ENCODE results near the gene FGF10.

FGF10 gene

DNA sequence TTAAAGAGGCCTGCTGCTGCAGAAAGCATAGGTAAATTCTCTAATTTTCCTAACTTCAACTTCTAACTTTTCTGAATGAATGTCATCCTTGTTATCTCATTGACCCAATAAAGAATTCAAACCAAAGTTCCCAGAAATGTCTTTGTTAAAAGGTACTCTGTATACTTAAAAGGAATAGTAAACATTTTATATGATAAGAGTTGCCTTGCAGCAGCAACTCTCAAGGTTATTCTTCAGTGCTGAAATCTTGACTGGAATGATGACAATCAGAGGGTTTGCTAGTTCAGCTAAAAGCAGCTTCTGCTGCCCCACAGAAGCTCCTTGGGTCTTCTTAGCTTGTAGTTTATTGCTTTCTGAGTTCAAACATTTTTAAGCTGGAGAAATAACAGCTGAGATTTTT is 28.3 kb downstream of the FGF10 start:
- DNase-seq (ENCODE audit: extremely low spot score, insufficient read length, low read depth) (no peak), FAIRE-seq (no peak)

DNA sequence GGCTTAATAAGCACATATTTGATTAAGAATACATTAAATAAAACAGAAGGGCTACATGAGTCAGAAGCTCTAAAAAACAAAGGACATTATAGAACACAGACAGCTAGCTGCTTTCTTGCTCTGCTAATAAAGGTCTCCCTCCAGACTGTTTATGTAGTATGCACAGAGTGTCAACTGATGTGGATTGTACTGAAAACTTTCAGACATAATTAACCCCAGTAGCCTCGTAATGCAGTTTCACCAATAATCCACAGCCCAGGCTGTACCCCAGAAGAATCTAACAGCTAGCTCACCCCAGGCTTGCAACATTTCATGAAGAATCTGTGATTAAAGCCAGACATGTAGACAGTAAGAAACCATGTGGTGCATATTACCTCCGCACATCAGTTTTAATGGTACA is 30.8 kb downstream of the FGF10 start:
- FAIRE-seq = no peak

DNA sequence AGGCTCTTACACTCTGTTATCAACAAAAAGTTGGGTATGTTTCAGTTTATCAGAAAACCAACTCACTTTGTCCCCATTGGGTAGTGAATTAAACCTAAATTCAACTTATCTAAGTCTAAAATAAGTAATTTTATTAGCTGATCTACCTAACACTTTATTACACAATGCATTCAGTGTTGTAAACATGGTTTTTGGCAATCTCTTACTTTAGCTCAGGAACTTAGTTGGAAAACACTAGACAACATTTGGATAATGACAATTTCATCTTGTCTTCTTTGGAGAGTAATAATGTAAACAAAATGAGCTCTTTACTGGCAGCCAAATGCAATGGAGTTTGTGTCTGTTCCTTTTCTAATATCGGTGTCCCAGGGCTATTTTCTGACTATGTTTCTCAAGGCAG is 33.0 kb downstream of the FGF10 start:
- DNase-seq (ENCODE audit: extremely low spot score, insufficient read length, low read depth) (no peak), FAIRE-seq (no peak)

More for the DNA sequence above, 30.8 kb downstream of the FGF10 start:
- DNase-seq (ENCODE audit: extremely low spot score, insufficient read length, low read depth) = no peak

GRCh38 chr5:44345871-44346270 is 43.3 kb downstream of the FGF10 start:
- FAIRE-seq = no peak
- no peak for DNase-seq (ENCODE audit: extremely low spot score, insufficient read length, low read depth)

- DNase-seq (ENCODE audit: extremely low spot score, insufficient read length, low read depth) (no peak), FAIRE-seq (no peak)
These were observed 52.5 kb downstream of the FGF10 start for GRCh38 chr5:44336708-44337107.

GRCh38 chr5:44334622-44335021 is 54.6 kb downstream of the FGF10 start:
- no peak for FAIRE-seq
- no peak for DNase-seq (ENCODE audit: extremely low spot score, insufficient read length, low read depth)

DNA sequence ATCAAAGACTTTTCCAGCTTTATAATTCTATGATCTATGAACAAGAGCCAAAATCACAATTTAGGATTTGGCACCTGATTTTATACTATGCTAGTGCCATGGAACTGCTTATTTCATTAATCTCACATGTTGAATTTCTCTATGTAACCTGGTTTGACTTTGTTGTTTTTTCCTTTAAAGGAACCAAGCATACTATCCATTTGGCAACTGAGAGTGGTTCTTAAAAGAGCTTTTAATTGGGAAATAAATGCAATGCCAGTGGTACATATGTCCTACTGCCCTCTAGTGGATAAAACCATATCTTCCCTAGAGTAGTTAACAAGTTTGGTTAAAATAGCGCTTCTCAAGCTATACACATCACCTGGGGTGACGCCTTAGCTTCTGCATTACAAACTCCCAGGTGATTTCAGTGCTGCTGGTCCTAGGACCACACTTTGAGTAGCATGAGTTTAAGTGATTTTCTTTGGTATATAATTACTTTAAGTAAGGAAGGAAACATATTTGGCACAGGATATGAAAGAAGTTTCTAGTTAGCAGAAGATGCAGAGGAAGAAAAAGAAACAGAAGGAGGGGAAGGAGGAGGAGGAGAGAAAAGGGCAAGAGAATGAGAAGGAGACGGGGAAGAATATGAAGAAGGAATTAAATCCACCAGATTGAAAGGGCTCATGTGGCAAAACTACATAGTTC is 56.8 kb downstream of the FGF10 start:
- DNase-seq (ENCODE audit: extremely low spot score, insufficient read length, low read depth) (no peak), FAIRE-seq (peak; percentile 52)

DNA sequence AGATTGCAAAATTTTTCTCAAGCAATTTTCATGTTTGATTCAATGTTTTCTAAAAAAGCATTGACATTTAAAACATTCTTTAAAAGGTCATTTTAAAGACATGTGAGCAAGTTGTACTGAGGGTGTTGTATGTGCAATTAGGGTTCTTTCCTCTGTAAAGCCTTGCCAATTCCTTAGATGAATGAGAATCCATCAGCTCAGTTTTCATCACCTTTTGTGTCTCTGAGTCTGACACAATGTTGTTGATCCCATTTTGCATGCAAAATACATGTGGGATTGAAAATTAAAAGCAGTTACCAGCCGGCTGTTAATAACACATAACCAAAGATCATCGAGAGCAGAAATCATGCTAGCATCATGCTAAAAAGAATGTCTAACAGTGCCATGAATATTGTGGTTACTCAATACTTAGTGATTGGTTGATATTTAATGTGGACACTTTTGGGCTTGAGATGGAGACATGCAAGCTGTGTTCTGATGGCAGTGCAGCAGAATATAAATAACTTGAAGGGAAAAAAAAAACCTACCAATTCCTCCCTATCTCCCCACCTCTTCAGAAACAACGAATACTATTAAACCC is 57.7 kb downstream of the FGF10 start:
- DNase-seq (ENCODE audit: extremely low spot score, insufficient read length, low read depth) (no peak), FAIRE-seq (no peak)

DNA sequence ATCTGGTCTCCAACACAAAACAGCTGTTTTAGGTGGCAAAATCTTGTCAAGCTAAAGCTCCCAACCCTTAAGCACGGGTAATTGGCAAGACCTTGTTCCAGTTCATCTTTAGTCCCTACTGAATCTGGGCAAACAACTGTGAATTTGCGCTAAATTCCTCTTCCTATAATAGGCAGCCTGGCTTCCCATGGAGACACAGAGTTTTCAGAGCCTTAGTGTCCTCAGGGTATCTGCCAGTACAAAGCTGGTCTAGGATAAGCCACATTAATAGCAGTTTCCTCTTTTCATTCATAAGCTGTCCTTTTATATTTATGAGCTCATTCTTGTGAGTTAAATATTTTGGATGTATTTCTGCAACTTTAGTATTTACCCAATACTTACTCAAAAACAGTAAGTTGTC is 59.5 kb downstream of the FGF10 start:
- FAIRE-seq = no peak

GRCh38 chr5:44321144-44321725 is 68.0 kb downstream of the FGF10 start:
- DNase-seq (ENCODE audit: extremely low spot score, insufficient read length, low read depth) (no peak), FAIRE-seq (no peak)

More for the DNA sequence above, 59.5 kb downstream of the FGF10 start:
- no peak for DNase-seq (ENCODE audit: extremely low spot score, insufficient read length, low read depth)

DNA sequence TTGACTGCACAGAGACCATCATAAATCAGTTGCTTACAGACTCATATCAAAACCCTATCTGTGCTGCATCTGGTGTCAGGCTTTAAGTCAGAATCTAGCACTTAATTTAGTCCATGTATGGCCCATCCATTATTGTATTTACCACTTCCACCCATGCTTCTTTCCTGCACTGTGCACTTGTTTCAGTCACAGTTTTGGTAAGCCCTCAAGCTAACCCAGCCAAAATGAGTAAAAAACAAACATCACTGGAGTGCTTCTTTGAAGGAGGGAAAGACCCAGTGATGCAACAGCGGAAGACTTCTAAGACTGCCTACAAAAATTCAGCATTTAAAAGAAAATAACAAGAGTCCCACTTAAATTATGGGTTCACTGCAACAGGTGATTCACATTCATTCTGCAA is 69.0 kb downstream of the FGF10 start:
- no peak for FAIRE-seq
- no peak for DNase-seq (ENCODE audit: extremely low spot score, insufficient read length, low read depth)

GRCh38 chr5:44318883-44319282 is 70.3 kb downstream of the FGF10 start:
- DNase-seq (ENCODE audit: extremely low spot score, insufficient read length, low read depth) (no peak), FAIRE-seq (no peak)

GRCh38 chr5:44312374-44312773 is 76.8 kb downstream of the FGF10 start:
- DNase-seq (ENCODE audit: extremely low spot score, insufficient read length, low read depth) = no peak
- FAIRE-seq = no peak

DNA sequence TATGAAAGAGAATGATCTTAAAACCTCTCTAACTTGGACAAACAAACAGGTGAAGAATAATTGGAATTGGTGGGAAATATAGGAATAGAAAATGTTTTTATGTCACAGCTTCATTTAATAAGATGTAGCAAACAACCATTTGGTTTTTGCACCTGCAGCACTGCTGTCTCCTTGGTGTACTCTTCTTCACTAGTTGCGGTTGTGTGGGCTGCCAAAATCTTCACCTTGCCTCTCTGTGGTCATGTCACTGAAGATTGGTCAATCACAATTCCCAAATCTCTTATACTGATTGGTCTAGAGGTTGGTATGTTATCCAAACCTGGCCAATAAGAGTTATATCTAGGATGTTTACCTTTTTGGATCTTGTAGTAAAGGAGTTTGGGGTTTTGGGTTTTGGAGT is 88.7 kb downstream of the FGF10 start:
- FAIRE-seq (no peak), DNase-seq (ENCODE audit: extremely low spot score, insufficient read length, low read depth) (no peak)

- FAIRE-seq (no peak), DNase-seq (ENCODE audit: extremely low spot score, insufficient read length, low read depth) (no peak)
These were observed 89.8 kb downstream of the FGF10 start for GRCh38 chr5:44299394-44299793.

DNA sequence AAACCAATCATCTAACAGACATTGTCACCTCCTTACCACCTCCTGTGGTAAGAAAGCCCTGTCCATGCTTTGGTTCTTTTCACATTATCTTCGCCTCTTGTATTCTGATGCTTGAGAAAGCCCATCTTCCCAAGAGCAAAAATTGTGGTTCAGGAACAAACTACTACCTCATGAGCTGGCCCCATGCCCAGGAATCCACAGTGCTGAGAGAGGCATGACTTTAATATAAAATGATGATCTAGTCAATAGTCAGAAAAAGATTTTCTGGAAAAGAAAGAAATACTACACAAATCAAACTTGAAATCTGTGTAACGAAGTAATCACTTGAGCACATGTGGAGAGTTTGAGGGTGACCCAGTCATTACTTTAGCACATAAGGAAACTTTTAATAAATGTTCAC is 94.7 kb downstream of the FGF10 start:
- FAIRE-seq = no peak
- DNase-seq (ENCODE audit: extremely low spot score, insufficient read length, low read depth) = no peak

DNA sequence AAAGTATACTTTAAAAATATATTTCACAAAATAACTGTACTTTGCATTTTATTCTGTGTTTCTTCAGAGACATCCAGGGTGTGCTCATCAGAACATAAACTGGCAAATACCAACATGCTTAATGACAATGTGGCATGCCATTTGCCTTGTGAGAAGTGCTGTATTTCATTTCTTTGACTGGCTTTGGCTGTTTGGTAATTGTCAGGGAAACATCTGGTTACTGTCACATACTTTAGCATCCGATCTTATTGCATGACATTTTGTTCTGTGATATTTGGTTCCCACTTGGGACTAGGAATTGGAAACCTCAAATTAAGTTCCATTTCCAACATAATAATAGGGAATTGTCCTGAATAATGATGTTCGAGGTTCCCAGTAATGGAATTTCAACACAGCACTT is 96.5 kb downstream of the FGF10 start:
- FAIRE-seq (no peak), DNase-seq (ENCODE audit: extremely low spot score, insufficient read length, low read depth) (no peak)

GRCh38 chr5:44278469-44278868 is 110.8 kb downstream of the FGF10 start:
- no peak for FAIRE-seq

GRCh38 chr5:44275908-44276307 is 113.3 kb downstream of the FGF10 start:
- no peak for DNase-seq (ENCODE audit: extremely low spot score, insufficient read length, low read depth)
- no peak for FAIRE-seq

More at GRCh38 chr5:44278469-44278868, 110.8 kb downstream of the FGF10 start:
- no peak for DNase-seq (ENCODE audit: extremely low spot score, insufficient read length, low read depth)

DNA sequence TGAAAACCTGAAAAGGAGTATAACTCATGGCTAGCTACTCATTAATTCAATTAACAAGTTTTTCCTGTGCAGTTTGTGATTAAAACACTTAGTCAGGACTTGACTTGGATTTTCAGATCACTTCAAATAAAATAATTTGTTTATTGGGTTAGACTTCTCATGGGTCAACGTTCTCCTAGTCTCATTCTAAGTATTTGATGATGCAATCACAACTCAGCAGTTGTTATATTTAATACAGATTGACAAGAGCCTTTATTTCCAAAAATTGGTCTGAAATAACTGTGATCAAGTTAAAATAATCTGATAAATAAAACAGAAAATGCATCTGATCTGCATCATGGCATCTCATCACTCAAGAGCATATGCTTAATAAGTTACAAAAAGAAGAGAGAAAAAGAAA is 113.9 kb downstream of the FGF10 start:
- no peak for FAIRE-seq
- DNase-seq (ENCODE audit: extremely low spot score, insufficient read length, low read depth) = no peak

GRCh38 chr5:44267909-44268308 is 121.3 kb downstream of the FGF10 start:
- no peak for DNase-seq (ENCODE audit: extremely low spot score, insufficient read length, low read depth)
- FAIRE-seq = no peak

Measured in GM18507 (cell line).